ENCODE measurements around the gene CARM1. TPM values are rescaled to one million over a fixed set of nuclear protein-coding genes. Genes with fewer than 3 reads are reported as not detected.

CARM1 gene
- total and polyA plus RNA-seq, 2 experiments from 2014 or later = 43.3 to 118 TPM

DNA sequence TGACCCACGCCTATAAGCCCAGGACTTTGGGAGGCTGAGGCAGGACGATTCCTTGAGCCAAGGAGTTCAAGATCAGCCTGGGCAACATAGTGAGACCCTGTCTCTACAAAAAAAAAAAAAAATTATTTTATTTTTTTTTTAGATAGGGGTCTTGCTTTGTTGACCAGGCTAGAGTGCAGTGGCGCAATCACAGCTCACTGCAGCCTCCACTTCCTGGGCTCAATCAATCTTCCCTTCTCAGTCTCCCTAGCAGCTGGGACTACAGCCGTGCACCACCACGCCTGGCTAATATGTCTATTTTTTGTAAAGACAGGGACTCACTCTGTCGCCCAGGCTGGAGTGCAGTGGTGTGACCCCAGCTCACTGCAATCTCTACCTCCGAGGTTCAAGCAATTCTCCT is 18.4 kb upstream of the CARM1 start:
- no peak overlapping the region for H3K27ac ChIP-seq (ENCODE audit: low read depth)
- DNase-seq (ENCODE audit: low spot score) (no peak), ATAC-seq (no peak)
- Mint-ChIP-seq H3K36me3 (ENCODE audit: low read depth) (no peaks in the 10 kb centered on the region; the same call in 2 of the 3 replicates), H3K9me3 (no peaks in the 10 kb centered on the region), H3K4me3 (no peak overlapping the region), H3K4me1 (no peaks in the 10 kb centered on the region), H3K27me3 (ENCODE audit: insufficient read depth, low read depth, poor library complexity) (peaks cover 10% of the 10 kb centered on the region), H3K27ac (no peak overlapping the region)
- no peaks in the 10 kb centered on the region; the same call in 1 of the 2 replicates for H3K9me2 ChIP-seq (ENCODE audit: insufficient read depth)
- no peaks in the 10 kb centered on the region for H3K79me2 ChIP-seq (replicated peaks; ENCODE audit: insufficient read depth)
- H3K36me3 ChIP-seq (ENCODE audit: insufficient read depth) = no peaks in the 10 kb centered on the region
- no peak overlapping the region; the same call in 1 of the 2 replicates for H2AFZ ChIP-seq
- H3K4me3 ChIP-seq = no peak overlapping the region
- TF ChIP-seq CREB1 (CRISPR knock-in tag; IDR thresholded peaks at IDR 0.05; ENCODE audit: low read depth) (no peak), NANOG (IDR thresholded peaks at IDR 0.05; ENCODE audit: borderline replicate concordance) (no peak), POLR2AphosphoS5 (IDR thresholded peaks at IDR 0.05; ENCODE audit: low read depth) (no peak), STAT1 (IDR thresholded peaks at IDR 0.05; ENCODE audit: unreplicated experiment) (no peak), ZNF114 (CRISPR knock-in tag; IDR thresholded peaks at IDR 0.05) (no peak), JUNB (IDR thresholded peaks at IDR 0.05; ENCODE audit: unreplicated experiment) (no peak), EZH2phosphoT487 (IDR thresholded peaks at IDR 0.05; ENCODE audit: unreplicated experiment) (no peak), ZNF331 (CRISPR knock-in tag; IDR thresholded peaks at IDR 0.05; ENCODE audit: low read depth) (no peak), EZH2 (IDR thresholded peaks at IDR 0.05; ENCODE audit: low read depth, unreplicated experiment) (no peak)
- TF ChIP-seq, protein P1, sequence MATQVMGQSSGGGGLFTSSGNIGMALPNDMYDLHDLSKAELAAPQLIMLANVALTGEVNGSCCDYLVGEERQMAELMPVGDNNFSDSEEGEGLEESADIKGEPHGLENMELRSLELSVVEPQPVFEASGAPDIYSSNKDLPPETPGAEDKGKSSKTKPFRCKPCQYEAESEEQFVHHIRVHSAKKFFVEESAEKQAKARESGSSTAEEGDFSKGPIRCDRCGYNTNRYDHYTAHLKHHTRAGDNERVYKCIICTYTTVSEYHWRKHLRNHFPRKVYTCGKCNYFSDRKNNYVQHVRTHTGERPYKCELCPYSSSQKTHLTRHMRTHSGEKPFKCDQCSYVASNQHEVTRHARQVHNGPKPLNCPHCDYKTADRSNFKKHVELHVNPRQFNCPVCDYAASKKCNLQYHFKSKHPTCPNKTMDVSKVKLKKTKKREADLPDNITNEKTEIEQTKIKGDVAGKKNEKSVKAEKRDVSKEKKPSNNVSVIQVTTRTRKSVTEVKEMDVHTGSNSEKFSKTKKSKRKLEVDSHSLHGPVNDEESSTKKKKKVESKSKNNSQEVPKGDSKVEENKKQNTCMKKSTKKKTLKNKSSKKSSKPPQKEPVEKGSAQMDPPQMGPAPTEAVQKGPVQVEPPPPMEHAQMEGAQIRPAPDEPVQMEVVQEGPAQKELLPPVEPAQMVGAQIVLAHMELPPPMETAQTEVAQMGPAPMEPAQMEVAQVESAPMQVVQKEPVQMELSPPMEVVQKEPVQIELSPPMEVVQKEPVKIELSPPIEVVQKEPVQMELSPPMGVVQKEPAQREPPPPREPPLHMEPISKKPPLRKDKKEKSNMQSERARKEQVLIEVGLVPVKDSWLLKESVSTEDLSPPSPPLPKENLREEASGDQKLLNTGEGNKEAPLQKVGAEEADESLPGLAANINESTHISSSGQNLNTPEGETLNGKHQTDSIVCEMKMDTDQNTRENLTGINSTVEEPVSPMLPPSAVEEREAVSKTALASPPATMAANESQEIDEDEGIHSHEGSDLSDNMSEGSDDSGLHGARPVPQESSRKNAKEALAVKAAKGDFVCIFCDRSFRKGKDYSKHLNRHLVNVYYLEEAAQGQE (IDR thresholded peaks at IDR 0.05; ENCODE audit: unreplicated experiment) = no peak
- TF ChIP-seq, protein P2, sequence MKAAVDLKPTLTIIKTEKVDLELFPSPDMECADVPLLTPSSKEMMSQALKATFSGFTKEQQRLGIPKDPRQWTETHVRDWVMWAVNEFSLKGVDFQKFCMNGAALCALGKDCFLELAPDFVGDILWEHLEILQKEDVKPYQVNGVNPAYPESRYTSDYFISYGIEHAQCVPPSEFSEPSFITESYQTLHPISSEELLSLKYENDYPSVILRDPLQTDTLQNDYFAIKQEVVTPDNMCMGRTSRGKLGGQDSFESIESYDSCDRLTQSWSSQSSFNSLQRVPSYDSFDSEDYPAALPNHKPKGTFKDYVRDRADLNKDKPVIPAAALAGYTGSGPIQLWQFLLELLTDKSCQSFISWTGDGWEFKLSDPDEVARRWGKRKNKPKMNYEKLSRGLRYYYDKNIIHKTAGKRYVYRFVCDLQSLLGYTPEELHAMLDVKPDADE (IDR thresholded peaks at IDR 0.05) = no peak
- TF ChIP-seq, protein P3, sequence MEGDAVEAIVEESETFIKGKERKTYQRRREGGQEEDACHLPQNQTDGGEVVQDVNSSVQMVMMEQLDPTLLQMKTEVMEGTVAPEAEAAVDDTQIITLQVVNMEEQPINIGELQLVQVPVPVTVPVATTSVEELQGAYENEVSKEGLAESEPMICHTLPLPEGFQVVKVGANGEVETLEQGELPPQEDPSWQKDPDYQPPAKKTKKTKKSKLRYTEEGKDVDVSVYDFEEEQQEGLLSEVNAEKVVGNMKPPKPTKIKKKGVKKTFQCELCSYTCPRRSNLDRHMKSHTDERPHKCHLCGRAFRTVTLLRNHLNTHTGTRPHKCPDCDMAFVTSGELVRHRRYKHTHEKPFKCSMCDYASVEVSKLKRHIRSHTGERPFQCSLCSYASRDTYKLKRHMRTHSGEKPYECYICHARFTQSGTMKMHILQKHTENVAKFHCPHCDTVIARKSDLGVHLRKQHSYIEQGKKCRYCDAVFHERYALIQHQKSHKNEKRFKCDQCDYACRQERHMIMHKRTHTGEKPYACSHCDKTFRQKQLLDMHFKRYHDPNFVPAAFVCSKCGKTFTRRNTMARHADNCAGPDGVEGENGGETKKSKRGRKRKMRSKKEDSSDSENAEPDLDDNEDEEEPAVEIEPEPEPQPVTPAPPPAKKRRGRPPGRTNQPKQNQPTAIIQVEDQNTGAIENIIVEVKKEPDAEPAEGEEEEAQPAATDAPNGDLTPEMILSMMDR (conservative IDR thresholded peaks at IDR 0.05; ENCODE audit: low read depth in 2 of 2) = no peak
- TF ChIP-seq, protein P4, sequence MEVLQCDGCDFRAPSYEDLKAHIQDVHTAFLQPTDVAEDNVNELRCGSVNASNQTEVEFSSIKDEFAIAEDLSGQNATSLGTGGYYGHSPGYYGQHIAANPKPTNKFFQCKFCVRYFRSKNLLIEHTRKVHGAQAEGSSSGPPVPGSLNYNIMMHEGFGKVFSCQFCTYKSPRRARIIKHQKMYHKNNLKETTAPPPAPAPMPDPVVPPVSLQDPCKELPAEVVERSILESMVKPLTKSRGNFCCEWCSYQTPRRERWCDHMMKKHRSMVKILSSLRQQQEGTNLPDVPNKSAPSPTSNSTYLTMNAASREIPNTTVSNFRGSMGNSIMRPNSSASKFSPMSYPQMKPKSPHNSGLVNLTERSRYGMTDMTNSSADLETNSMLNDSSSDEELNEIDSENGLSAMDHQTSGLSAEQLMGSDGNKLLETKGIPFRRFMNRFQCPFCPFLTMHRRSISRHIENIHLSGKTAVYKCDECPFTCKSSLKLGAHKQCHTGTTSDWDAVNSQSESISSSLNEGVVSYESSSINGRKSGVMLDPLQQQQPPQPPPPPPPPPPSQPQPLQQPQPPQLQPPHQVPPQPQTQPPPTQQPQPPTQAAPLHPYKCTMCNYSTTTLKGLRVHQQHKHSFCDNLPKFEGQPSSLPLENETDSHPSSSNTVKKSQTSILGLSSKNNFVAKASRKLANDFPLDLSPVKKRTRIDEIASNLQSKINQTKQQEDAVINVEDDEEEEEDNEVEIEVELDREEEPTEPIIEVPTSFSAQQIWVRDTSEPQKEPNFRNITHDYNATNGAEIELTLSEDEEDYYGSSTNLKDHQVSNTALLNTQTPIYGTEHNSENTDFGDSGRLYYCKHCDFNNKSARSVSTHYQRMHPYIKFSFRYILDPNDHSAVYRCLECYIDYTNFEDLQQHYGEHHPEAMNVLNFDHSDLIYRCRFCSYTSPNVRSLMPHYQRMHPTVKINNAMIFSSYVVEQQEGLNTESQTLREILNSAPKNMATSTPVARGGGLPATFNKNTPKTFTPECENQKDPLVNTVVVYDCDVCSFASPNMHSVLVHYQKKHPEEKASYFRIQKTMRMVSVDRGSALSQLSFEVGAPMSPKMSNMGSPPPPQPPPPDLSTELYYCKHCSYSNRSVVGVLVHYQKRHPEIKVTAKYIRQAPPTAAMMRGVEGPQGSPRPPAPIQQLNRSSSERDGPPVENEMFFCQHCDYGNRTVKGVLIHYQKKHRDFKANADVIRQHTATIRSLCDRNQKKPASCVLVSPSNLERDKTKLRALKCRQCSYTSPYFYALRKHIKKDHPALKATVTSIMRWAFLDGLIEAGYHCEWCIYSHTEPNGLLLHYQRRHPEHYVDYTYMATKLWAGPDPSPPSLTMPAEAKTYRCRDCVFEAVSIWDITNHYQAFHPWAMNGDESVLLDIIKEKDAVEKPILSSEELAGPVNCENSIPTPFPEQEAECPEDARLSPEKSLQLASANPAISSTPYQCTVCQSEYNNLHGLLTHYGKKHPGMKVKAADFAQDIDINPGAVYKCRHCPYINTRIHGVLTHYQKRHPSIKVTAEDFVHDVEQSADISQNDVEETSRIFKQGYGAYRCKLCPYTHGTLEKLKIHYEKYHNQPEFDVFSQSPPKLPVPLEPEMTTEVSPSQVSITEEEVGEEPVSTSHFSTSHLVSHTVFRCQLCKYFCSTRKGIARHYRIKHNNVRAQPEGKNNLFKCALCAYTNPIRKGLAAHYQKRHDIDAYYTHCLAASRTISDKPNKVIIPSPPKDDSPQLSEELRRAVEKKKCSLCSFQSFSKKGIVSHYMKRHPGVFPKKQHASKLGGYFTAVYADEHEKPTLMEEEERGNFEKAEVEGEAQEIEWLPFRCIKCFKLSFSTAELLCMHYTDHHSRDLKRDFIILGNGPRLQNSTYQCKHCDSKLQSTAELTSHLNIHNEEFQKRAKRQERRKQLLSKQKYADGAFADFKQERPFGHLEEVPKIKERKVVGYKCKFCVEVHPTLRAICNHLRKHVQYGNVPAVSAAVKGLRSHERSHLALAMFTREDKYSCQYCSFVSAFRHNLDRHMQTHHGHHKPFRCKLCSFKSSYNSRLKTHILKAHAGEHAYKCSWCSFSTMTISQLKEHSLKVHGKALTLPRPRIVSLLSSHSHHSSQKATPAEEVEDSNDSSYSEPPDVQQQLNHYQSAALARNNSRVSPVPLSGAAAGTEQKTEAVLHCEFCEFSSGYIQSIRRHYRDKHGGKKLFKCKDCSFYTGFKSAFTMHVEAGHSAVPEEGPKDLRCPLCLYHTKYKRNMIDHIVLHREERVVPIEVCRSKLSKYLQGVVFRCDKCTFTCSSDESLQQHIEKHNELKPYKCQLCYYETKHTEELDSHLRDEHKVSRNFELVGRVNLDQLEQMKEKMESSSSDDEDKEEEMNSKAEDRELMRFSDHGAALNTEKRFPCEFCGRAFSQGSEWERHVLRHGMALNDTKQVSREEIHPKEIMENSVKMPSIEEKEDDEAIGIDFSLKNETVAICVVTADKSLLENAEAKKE (CRISPR knock-in tag; IDR thresholded peaks at IDR 0.05) = no peak
- no peaks in the 10 kb centered on the region for H3F3A ChIP-seq (replicated peaks; ENCODE audit: low read depth)
- no peaks in the 10 kb centered on the region for H3K4me1 ChIP-seq (ENCODE audit: insufficient read depth)
- no peaks in the 10 kb centered on the region for H4K20me1 ChIP-seq (replicated peaks; ENCODE audit: insufficient read depth)
- no peak overlapping the region for H3K4me2 ChIP-seq
- no peaks in the 10 kb centered on the region for H3K27me3 ChIP-seq (ENCODE audit: insufficient read depth)
